Measurements from ENCODE around the gene TSC22D4. TPM values are rescaled to one million over a fixed set of nuclear protein-coding genes. Genes with fewer than 3 reads are reported as not detected.
A peak's percentile ranks its signal among the peaks of the same experiment; 100 is the strongest.

Gene TSC22D4
- total RNA-seq, 1 donor from 2014 or later, result 68.2 TPM

- intact Hi-C loops (cut with DNase I), result no loop called here
- no peak for TF ChIP-seq CTCF (IDR thresholded peaks at IDR 0.05)
- H3K4me1 ChIP-seq, result no peaks in the 10 kb centered on the region
- no peaks in the 10 kb centered on the region for H3K36me3 ChIP-seq
- peak overlapping the region; percentile 34 to 54 for H3K4me3 ChIP-seq
- no peak for DNase-seq (ENCODE audit: low spot score in 2 of 2)
- H3K27ac ChIP-seq, result no peak overlapping the region
- no peaks in the 10 kb centered on the region for H3K9me3 ChIP-seq
- no peaks in the 10 kb centered on the region for H3K27me3 ChIP-seq
Measured at GRCh38 chr7:100493476-100494264, 14.7 kb upstream of the TSC22D4 start.

- peak overlapping the region; percentile 34 to 54 for H3K4me3 ChIP-seq
- H3K27ac ChIP-seq, result no peak overlapping the region
Measured at GRCh38 chr7:100492738-100493475, 13.9 kb upstream of the TSC22D4 start.

GRCh38 chr7:100491192-100491578 is 12.2 kb upstream of the TSC22D4 start:
- intact Hi-C loops (cut with DNase I), result no loop called here
- DNase-seq (ENCODE audit: low spot score in 2 of 2), result no peak

More at GRCh38 chr7:100492738-100493475, 13.9 kb upstream of the TSC22D4 start:
- no peak for DNase-seq (ENCODE audit: low spot score in 2 of 2)
- intact Hi-C loops (cut with DNase I), result no loop called here
- Histone ChIP-seq H3K9me3 (no peaks in the 10 kb centered on the region), H3K27me3 (no peaks in the 10 kb centered on the region), H3K4me1 (no peaks in the 10 kb centered on the region), H3K36me3 (no peaks in the 10 kb centered on the region)
- TF ChIP-seq CTCF (IDR thresholded peaks at IDR 0.05), result no peak

GRCh38 chr7:100490483-100491191 is 11.6 kb upstream of the TSC22D4 start:
- Histone ChIP-seq H3K27ac (no peak overlapping the region), H3K4me1 (no peaks in the 10 kb centered on the region), H3K27me3 (no peaks in the 10 kb centered on the region), H3K9me3 (no peaks in the 10 kb centered on the region), H3K4me3 (no peak overlapping the region), H3K36me3 (no peaks in the 10 kb centered on the region)
- no peak for DNase-seq (ENCODE audit: low spot score in 2 of 2)
- TF ChIP-seq CTCF (IDR thresholded peaks at IDR 0.05), result no peak
- intact Hi-C loops (cut with DNase I), result no loop called here

More at GRCh38 chr7:100491192-100491578, 12.2 kb upstream of the TSC22D4 start:
- no peaks in the 10 kb centered on the region for H3K9me3 ChIP-seq
- no peaks in the 10 kb centered on the region for H3K27me3 ChIP-seq
- H3K36me3 ChIP-seq, result no peaks in the 10 kb centered on the region
- H3K27ac ChIP-seq, result no peak overlapping the region
- no peaks in the 10 kb centered on the region for H3K4me1 ChIP-seq
- H3K4me3 ChIP-seq, result no peak overlapping the region
- TF ChIP-seq CTCF (IDR thresholded peaks at IDR 0.05), result no peak

GRCh38 chr7:100489824-100490223 is 10.8 kb upstream of the TSC22D4 start:
- TF ChIP-seq CTCF (IDR thresholded peaks at IDR 0.05), result no peak
- H3K27me3 ChIP-seq, result no peaks in the 10 kb centered on the region
- intact Hi-C loops (cut with DNase I), result no loop called here

More at GRCh38 chr7:100489824-100490223, 10.8 kb upstream of the TSC22D4 start:
- Histone ChIP-seq H3K36me3 (no peaks in the 10 kb centered on the region), H3K4me3 (no peak overlapping the region), H3K4me1 (no peaks in the 10 kb centered on the region), H3K9me3 (no peaks in the 10 kb centered on the region), H3K27ac (no peak overlapping the region)
- no peak for DNase-seq (ENCODE audit: low spot score in 2 of 2)

All from ascending aorta (tissue), 2 donors.